Measurements from ENCODE around the gene CFAP119. TPM values are rescaled to one million over a fixed set of nuclear protein-coding genes. Genes with fewer than 3 reads are reported as not detected.
"Not testable (repeated sequence)": the region's sequence is repeated elsewhere in the genome, so short reads cannot be mapped to it uniquely, and the experiment has no call there.

CFAP119 gene
- 4.5 TPM for polyA plus RNA-seq (2013, experiment 1 of 2)
- 5.3 TPM for polyA plus RNA-seq (2013, experiment 2 of 2)

GRCh38 chr16:30761928-30762902, at the start of gene CFAP119, which contains the start of gene RNF40:
Gene CFAP119, minus strand, starts transcription at chr16:30762062. Its CDS starts 314 bp downstream, at chr16:30761748.
Gene RNF40, plus strand, starts transcription at chr16:30762322. Its CDS starts 224 bp downstream, at chr16:30762546.
- peaks cover 17% of the 10 kb centered on the region for H3K4me1 ChIP-seq (ENCODE audit: control insufficient read depth, insufficient read depth, low read length, poor library complexity, severe bottlenecking)
- H3K9me3 ChIP-seq (ENCODE audit: control insufficient read depth, low read length), result no peaks in the 10 kb centered on the region
- peak within 1 kb of the TSS; percentile 76 for H3K27ac ChIP-seq (ENCODE audit: low read depth, low read length, severe bottlenecking)
- H3K36me3 ChIP-seq (ENCODE audit: control insufficient read depth, insufficient read depth, low read length), result peaks cover 64% of the 10 kb centered on the region
- 2% methylated on average over 45 to 46 of the region's 60 CpGs for WGBS, 2 experiments (ENCODE audit: insufficient coverage in 2 of 2)
- peak within 1 kb of the TSS; percentile 87 for H3K4me3 ChIP-seq (ENCODE audit: extremely low read depth, insufficient read depth, low read length, poor library complexity, severe bottlenecking)

- H3K36me3 ChIP-seq (ENCODE audit: control insufficient read depth, insufficient read depth, low read length); H3K27ac ChIP-seq (ENCODE audit: low read depth, low read length, severe bottlenecking); H3K4me1 ChIP-seq (ENCODE audit: control insufficient read depth, insufficient read depth, low read length, poor library complexity, severe bottlenecking); H3K9me3 ChIP-seq (ENCODE audit: control insufficient read depth, low read length); H3K4me3 ChIP-seq (ENCODE audit: extremely low read depth, insufficient read depth, low read length, poor library complexity, severe bottlenecking): not testable (repeated sequence)
- WGBS, 2 experiments (ENCODE audit: insufficient coverage in 2 of 2), result 78 to 90% methylated on average over 3 to 5 of the region's 5 CpGs
Observed at GRCh38 chr16:30809675-30810074, 47.8 kb upstream of the CFAP119 start.

DNA sequence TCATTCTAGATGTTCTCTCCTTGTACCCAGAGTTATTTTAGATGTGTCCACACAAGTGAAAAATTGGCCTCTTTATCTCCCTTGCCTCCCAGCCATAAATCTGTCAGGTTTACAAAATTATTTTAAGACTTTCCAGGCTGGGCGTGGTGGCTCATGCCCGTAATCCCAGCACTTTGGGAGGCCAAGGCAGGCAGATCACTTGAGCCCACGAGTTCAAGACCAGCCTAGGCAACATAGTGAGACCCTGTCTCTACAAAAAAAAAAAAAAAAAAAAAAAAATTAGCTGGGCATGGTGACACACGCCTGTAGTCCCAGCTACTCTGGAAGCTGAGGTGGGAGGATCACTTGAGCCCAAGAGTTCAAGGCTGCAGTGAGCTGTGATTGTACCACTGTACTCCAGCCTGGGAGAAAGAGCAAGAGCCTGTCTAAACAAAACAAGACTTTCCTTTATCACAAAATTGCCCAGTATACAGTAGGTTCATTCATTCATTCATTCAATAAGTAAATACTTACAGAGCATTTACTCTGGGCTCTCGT, 47.1 kb upstream of the CFAP119 start:
- H3K4me1 ChIP-seq (ENCODE audit: control insufficient read depth, insufficient read depth, low read length, poor library complexity, severe bottlenecking); H3K36me3 ChIP-seq (ENCODE audit: control insufficient read depth, insufficient read depth, low read length); H3K27ac ChIP-seq (ENCODE audit: low read depth, low read length, severe bottlenecking); H3K4me3 ChIP-seq (ENCODE audit: extremely low read depth, insufficient read depth, low read length, poor library complexity, severe bottlenecking); H3K9me3 ChIP-seq (ENCODE audit: control insufficient read depth, low read length): not testable (repeated sequence)
- 79% methylated on average over 2 of the region's 5 CpGs; no CpG with 5 or more reads in 1 of the 2 experiments for WGBS, 2 experiments (ENCODE audit: insufficient coverage in 2 of 2)

DNA sequence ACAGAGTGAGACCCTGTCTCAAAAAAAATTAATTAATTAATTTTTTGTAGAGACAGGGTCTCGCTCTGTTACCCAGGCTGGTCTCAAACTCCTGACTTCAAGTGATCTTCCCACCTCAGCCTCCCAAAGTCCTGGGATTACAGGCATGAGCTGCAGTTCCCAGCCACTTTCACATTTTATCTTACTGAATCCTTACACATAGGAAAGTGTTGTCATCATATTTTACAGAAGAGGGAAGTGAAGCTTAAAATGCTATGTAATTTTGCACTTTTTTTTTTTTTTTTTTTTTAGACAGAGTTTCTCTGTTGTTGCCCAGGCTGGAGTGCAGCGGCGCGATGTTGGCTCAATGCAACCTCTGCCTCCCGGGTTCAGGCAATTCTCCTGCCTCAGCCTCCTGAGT, 46.3 kb upstream of the CFAP119 start:
- Histone ChIP-seq H3K4me3 (ENCODE audit: extremely low read depth, insufficient read depth, low read length, poor library complexity, severe bottlenecking) (no peak overlapping the region), H3K36me3 (ENCODE audit: control insufficient read depth, insufficient read depth, low read length) (no peaks in the 10 kb centered on the region), H3K4me1 (ENCODE audit: control insufficient read depth, insufficient read depth, low read length, poor library complexity, severe bottlenecking) (peaks cover 5% of the 10 kb centered on the region), H3K27ac (ENCODE audit: low read depth, low read length, severe bottlenecking) (no peak overlapping the region), H3K9me3 (ENCODE audit: control insufficient read depth, low read length) (no peaks in the 10 kb centered on the region)
- 100% methylated on average over 1 to 5 of the region's 5 CpGs for WGBS, 2 experiments (ENCODE audit: insufficient coverage in 2 of 2)

DNA sequence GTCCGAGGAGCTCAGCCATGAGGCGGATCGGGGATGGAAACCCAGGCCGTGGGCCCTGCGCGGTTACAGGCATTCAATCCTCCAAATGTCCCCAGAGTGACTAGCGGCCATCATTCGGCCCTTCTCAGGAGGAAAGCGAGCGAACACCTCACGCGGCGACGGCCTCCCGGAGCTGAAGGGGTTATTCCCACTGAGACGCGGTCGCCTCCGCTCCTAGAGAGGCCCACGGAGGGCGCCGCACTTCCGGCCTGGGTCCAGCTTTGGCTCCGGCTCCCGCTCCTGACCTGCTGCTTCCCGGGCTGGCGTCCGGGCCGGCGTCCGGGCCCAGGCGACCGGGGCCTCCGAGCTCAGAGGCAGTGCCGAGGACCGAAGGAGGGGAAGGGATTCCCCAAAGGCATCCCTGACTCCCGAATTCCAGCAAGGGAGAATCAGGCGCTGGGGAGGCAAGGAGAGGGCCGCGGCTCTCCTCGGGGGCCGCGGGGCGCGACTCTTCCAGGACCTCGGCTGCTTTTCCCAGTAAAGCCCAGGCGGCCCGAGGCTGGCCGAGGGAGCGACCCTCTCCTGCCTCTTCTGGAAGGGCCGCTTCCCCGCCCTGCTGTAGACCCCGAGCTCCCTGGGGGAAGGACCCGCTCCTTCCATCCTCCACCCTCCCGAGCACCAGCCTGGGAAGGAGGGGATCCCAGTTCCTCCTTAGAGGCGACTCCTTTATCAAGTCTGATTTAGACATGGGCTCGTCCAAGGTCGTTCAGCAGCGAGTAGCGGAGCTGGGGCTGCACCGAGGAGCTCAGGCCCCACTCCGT, 43.7 kb upstream of the CFAP119 start:
- WGBS, 2 experiments (ENCODE audit: insufficient coverage in 2 of 2), result 3% methylated on average over 47 to 59 of the region's 62 CpGs
- Histone ChIP-seq H3K4me3 (ENCODE audit: extremely low read depth, insufficient read depth, low read length, poor library complexity, severe bottlenecking) (peak overlapping the region; percentile 75), H3K27ac (ENCODE audit: low read depth, low read length, severe bottlenecking) (peak overlapping the region; percentile 82), H3K9me3 (ENCODE audit: control insufficient read depth, low read length) (no peaks in the 10 kb centered on the region), H3K36me3 (ENCODE audit: control insufficient read depth, insufficient read depth, low read length) (no peaks in the 10 kb centered on the region), H3K4me1 (ENCODE audit: control insufficient read depth, insufficient read depth, low read length, poor library complexity, severe bottlenecking) (peaks cover 5% of the 10 kb centered on the region)

DNA sequence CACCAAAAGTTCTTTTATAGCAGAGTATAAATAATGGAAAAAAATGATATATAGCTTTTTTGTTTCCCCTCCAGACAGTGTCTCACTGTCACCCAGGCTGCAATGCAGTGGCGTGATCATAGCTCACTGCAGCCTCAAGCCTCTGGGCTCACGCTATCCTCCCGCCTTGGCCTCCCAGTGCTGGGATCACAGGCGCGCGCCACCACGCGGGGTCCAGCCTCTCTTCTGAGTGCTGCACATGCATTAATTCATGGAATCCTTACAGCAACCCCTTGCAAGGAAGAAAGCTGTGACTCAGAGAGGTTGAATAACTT, 43.2 kb upstream of the CFAP119 start:
- Histone ChIP-seq H3K9me3 (ENCODE audit: control insufficient read depth, low read length) (no peaks in the 10 kb centered on the region), H3K27ac (ENCODE audit: low read depth, low read length, severe bottlenecking) (peak overlapping the region; percentile 82), H3K4me1 (ENCODE audit: control insufficient read depth, insufficient read depth, low read length, poor library complexity, severe bottlenecking) (peaks cover 5% of the 10 kb centered on the region), H3K36me3 (ENCODE audit: control insufficient read depth, insufficient read depth, low read length) (no peaks in the 10 kb centered on the region), H3K4me3 (ENCODE audit: extremely low read depth, insufficient read depth, low read length, poor library complexity, severe bottlenecking) (peak overlapping the region; percentile 75)
- WGBS, 2 experiments (ENCODE audit: insufficient coverage in 2 of 2), result 70 to 88% methylated on average over 4 to 8 of the region's 8 CpGs

DNA sequence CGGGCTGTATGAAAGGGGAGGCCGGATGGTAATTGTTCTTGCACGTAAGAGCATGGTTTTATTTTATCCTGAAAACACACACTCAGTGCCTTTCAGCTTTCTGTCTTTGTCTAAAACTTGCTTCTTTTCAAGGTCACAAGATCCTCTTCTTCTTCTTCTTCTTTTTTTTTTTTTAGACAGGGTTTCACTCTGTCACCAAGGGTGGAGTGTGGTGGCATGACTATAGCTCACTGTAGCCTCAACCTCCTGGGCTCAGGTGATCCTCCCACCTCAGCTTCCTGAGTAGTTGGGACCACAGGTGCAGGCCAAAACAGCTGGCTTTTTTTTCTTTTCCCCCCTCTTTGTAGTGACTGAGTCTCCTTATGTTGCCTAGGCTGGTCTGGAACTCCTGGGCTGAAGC, 41.1 kb upstream of the CFAP119 start:
- no peak overlapping the region for H3K4me3 ChIP-seq (ENCODE audit: extremely low read depth, insufficient read depth, low read length, poor library complexity, severe bottlenecking)
- no peaks in the 10 kb centered on the region for H3K36me3 ChIP-seq (ENCODE audit: control insufficient read depth, insufficient read depth, low read length)
- H3K9me3 ChIP-seq (ENCODE audit: control insufficient read depth, low read length), result no peaks in the 10 kb centered on the region
- peaks cover 5% of the 10 kb centered on the region for H3K4me1 ChIP-seq (ENCODE audit: control insufficient read depth, insufficient read depth, low read length, poor library complexity, severe bottlenecking)
- 67% methylated on average over 1 of the region's 3 CpGs; no CpG with 5 or more reads in 1 of the 2 experiments for WGBS, 2 experiments (ENCODE audit: insufficient coverage in 2 of 2)
- H3K27ac ChIP-seq (ENCODE audit: low read depth, low read length, severe bottlenecking), result no peak overlapping the region

DNA sequence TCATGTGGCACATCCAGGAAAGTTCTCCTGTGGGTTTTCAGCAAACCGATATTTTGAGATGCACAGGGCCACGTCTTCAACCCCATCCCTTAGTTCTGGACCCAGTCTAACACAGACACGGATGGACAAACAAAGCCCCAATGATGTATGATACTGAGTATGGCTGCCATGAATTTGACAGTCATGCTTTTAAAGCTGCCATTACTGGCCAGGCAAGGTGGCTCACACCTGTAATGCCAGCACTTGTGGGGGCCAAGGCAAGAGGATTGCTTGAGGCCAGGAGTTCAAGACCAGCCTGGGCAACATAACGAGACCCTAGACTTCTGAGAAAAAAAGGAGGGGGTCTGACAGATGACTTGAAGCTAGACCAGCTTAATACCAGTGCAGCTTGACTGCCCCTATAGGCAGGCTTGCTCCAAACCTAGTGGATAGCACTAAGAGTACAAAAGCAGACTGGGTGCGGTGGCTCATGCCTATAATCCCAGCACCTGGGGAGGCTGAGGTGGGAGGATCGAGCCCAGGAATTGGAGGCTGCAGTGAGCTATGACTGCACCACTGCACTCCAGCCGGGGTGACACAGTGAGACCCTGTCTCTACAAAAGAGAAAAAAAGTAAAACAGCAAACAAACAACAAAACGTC, 35.9 kb upstream of the CFAP119 start:
- H3K36me3 ChIP-seq (ENCODE audit: control insufficient read depth, insufficient read depth, low read length), result no peaks in the 10 kb centered on the region
- no peak overlapping the region for H3K4me3 ChIP-seq (ENCODE audit: extremely low read depth, insufficient read depth, low read length, poor library complexity, severe bottlenecking)
- 72 to 83% methylated on average over 4 to 5 of the region's 8 CpGs for WGBS, 2 experiments (ENCODE audit: insufficient coverage in 2 of 2)
- H3K27ac ChIP-seq (ENCODE audit: low read depth, low read length, severe bottlenecking), result no peak overlapping the region
- no peaks in the 10 kb centered on the region for H3K4me1 ChIP-seq (ENCODE audit: control insufficient read depth, insufficient read depth, low read length, poor library complexity, severe bottlenecking)
- no peaks in the 10 kb centered on the region for H3K9me3 ChIP-seq (ENCODE audit: control insufficient read depth, low read length)

DNA sequence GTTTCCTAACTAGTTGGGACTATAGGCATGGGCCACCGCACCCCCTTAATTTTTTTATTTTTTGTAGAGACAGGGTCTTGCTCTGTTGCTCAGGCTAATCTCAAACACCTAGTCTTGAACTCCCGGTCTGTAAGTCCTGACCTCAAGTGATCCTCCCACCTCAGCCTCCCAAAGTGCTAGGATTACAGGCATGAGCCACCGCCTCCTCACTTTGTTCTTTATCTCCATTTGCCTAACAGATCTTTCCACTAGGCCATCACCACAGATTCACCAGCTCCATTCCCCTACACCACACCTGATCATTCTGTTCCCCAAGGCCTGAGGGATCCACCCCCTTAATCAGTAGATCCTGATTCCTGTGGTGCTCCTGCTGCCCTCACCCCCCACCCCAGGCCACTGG, 32.8 kb upstream of the CFAP119 start:
- Histone ChIP-seq H3K36me3 (ENCODE audit: control insufficient read depth, insufficient read depth, low read length) (no peaks in the 10 kb centered on the region), H3K9me3 (ENCODE audit: control insufficient read depth, low read length) (no peaks in the 10 kb centered on the region), H3K4me1 (ENCODE audit: control insufficient read depth, insufficient read depth, low read length, poor library complexity, severe bottlenecking) (no peaks in the 10 kb centered on the region), H3K27ac (ENCODE audit: low read depth, low read length, severe bottlenecking) (no peak overlapping the region), H3K4me3 (ENCODE audit: extremely low read depth, insufficient read depth, low read length, poor library complexity, severe bottlenecking) (no peak overlapping the region)
- WGBS, 2 experiments (ENCODE audit: insufficient coverage in 2 of 2), result 85 to 98% methylated on average over 3 of the region's 3 CpGs

GRCh38 chr16:30793508-30794069, 31.7 kb upstream of the CFAP119 start:
- WGBS, 2 experiments (ENCODE audit: insufficient coverage in 2 of 2), result 80 to 83% methylated on average over 2 to 6 of the region's 7 CpGs
- H3K27ac ChIP-seq (ENCODE audit: low read depth, low read length, severe bottlenecking), result no peak overlapping the region
- no peaks in the 10 kb centered on the region for H3K4me1 ChIP-seq (ENCODE audit: control insufficient read depth, insufficient read depth, low read length, poor library complexity, severe bottlenecking)
- H3K9me3 ChIP-seq (ENCODE audit: control insufficient read depth, low read length), result no peaks in the 10 kb centered on the region
- H3K4me3 ChIP-seq (ENCODE audit: extremely low read depth, insufficient read depth, low read length, poor library complexity, severe bottlenecking), result no peak overlapping the region
- no peaks in the 10 kb centered on the region for H3K36me3 ChIP-seq (ENCODE audit: control insufficient read depth, insufficient read depth, low read length)

Measured in mesodermal cell (in vitro differentiated cells).